Middle frontal gyrus (tissue), 1 donor: Measurements from ENCODE around the gene HDAC4.
"Not testable (repeated sequence)": the region's sequence is repeated elsewhere in the genome, so short reads cannot be mapped to it uniquely, and the experiment has no call there.

ENCODE experiments used
- DNase-seq: peaks from one replicate; pipeline ENCODE4 v3.0.0-alpha.2; 2015; ENCODE audit warnings: low spot score; ENCODE audit errors: extremely low spot score

HDAC4 gene

DNA sequence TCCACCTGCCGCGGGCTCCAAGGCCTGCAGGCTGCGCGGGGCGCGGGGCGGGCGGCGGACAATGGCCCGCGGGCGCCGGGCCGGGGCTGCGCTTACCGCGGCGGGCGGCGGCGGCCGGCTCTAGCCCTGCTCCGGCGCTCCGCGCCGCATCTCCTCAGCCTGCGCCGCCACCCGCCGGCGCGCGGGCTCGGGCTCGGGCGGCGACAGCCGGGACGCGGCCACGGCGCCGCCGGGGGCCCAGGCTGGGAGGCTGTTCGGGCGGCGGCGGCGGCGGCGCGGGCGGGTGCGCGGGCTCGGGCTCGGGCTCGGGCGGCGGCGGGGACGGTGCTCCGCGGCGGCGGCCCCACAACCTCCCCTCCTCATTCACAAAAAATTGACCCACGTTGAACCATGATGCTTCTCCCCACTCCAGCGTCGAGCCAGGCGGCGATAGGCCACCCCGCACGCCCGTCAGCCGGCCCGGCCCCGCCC lies at the start of gene HDAC4:
TSS of gene HDAC4 (minus strand) at position 425 of the 471 bp plus-strand sequence. CDS start 48,321 bp downstream, outside the sequence.
- no peak for DNase-seq

DNA sequence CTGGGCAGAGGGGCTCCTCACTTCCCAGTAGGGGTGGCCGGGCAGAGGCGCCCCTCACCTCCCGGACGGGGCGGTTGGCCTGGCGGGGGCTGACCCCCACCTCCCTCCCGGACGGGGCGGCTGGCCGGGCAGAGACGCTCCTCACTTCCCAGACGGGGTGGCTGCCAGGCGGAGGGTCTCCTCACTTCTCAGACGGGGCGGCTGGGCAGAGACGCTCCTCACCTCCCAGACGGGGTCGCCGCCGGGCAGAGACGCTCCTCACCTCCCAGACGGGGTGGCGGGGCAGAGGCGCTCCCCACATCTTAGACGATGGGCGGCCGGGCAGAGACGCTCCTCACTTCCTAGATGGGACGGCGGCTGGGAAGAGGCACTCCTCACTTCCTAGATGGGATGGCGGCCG lies 48.6 kb upstream of the HDAC4 start:
- DNase-seq = not testable (repeated sequence)

DNA sequence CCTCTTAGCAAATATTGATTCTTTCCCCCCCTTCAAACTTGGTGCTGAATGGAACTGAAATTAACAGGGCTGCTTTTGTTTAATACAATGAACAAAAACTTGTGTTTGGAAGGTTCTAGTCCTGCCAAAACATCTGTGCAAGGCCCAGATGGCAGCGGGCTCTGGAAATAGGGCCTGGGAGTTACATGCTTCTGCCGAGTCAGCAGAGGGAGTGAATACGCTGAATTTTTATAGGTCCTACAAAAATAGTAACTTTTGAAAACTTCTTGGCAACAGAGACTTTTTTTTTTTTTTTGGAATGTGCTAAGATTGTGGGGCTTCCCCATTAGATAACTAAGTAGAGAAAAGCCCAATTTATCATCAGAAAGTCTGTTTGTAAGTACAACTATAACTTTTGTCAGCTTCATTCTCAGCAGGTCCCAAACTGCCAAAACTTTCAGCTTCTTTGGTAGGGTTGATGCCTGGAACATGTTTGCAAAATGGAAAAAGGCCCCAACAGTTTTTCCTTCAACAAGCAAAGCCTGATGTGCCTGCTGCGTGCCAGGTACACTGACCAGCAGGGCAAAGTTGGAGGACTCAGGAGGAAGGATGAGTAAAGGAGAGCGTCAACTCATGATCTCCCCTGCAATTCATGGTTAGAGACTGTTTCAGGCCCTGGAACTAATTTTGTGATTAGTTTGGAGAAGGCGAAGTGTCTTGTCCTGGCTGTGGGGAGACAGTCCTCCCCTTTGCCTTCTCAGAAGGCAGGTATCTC lies 45.1 kb upstream of the HDAC4 start:
- peak; percentile 76 for DNase-seq

DNA sequence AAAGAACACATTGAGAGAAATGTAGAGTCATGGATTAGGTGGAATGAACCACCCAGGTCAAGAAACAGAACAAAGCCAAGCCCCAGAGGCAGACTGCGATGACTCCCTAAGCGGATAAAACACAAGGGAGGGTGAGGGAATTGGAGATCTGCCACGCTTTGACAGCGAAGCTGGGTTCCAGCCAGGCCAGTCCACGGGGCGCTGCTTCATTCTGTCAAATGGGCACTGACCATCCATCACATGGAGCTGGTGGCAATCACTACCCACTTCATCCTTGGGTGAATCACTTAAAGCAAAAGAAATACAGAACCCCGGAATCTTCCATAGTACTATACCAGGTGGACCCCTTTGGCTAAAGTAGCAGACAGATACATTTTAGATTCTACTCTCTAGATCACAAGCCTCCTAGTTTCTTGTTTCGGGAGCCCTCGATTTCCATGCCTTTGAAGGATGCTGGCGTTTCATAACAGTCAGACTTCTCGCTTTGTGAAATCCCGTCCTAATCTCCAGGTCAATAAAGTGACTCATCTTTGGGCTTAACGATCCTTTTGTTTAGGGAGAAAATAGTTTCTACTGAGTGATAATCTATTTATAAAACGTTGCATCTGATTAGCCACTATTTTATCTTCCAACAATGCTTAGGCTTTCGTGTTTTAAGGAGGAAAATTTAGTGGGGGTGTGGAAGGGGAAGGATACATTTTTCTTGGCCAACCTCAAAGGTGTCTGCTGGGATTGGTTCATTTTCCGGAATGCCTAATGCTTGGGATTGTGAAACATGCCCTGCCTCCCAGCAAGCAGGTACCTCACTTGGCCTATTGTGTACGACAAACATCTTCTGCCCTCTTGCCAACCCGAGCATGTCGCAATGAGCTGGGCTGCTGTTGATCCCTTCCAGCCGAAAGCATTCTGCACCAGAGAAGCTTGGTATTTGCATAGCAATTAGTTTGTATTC lies 44.1 kb upstream of the HDAC4 start:
- peak; percentile 51 for DNase-seq

DNA sequence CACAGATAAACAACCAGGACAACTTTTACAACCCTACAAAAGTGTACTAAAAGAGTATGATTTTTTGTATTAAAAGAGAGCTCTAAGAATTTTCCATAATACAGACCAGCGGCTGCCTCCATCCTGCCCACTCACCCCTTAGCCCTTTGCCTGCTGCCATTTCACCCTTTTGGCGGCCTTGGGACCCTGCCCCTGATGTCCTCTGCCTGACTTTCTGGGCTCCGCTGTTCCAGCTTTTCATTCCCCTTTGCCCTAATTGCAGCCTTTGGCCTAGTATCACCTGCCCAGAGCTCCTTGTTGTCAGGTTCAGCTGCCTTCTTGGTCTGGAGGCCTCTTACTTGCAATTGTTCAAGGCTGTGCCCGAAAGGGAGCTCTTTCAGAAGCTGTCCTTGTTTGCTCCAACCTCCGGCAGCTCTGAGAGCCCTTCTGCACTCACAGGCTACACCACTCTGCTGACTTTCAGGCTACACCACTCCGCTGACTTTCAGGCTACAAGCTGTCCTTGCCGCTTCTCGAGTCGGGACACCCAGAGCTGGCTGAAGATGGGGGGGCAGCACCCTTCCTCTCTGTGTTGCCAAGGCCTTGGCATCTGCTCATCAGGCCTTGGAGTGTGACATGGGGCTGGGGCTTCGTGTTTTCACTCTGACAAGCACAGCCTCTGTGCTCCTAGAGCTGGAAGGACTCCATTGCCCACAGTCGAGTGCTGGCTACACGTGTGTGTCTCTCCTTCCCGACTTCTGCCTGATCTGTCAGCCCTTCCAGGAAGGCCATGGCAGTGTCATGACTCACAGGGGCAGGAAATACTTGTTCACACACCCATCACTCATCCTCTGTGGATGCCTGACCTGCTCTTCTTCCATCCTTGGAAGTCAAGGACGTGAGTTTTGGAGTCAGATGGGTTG lies 43.1 kb upstream of the HDAC4 start:
- no peak for DNase-seq

DNA sequence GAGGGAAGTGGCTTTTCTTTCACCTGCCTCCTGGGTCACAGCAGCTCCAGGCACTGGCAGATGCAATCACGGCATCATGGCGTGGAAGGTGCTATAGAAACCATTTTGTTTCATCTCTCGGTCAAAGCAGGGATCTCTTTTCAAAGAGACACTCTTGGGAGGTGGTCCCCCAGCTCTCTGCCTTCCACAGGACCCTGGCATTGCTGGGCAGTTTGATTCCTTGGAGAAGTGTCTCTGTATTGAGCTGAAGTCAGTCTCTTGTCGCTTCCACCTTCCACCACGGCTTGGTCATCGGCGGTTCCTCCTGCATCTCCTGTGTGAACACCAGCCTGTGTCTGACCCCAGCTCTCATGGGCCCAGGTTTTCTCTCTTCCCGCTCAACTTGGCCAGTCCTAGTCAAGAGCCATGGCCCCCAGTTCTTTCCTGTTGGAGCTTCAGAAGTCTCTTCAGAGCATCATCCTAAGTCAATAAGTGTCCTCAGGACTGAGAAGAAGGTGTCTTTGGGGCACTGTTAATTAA lies 42.3 kb upstream of the HDAC4 start:
- DNase-seq = no peak

DNA sequence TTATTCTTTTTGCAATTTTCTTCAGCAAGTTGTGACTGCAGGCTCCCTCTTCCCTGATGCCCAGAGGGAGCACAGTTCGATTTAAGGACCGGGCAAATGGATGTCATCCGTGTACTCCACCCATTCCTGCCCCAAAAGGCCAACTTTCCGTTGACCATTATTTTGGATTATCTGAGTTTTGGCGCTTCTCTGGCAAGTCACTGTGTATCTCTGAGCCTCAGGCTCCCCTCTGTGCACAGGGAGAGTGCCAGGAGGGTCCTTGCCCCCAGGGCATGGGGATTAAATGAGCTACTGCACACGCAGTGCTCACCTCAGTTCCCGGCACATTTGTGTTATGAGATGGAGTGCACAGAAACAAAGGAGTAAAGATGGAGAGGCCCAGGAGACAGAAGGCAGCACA lies 41.4 kb upstream of the HDAC4 start:
- DNase-seq = no peak

DNA sequence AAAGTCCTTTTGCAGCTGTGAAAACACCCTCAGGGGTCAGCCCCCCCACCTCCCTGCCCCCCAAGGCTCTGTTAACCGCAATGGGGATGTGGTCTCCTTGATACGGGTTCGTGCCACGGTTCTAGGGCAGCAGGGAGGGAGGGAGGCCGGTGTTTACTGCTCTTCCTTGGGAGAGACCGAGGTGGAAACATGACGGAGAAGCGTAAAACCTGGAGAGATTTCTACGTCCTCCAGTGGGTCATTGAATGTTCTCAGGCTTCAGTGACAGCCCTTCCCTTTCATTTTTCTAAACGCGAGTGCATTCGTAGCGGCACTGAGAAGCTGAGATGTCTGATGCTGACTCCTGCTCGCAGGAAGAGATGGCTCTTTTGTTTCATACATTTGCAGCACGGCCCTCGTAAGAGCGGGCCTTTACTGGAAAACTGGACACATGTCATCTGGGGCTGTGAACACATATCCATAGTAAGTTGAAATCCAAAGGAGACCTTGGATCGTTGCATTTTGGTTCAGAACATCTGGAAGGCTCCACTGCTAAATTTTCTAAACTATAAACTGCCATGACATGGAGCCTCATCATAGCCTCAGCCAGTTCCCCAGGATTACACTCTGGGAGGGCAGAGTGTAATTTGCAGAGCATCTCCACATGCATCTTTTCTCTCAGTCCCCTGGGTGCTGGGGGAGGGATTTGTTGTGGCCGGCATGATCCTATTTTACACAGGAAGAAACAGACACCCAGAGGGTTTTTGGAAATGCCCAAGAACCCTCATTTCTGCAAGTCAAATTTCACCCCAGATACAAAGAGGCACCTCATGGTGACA lies 40.6 kb upstream of the HDAC4 start:
- DNase-seq = no peak

DNA sequence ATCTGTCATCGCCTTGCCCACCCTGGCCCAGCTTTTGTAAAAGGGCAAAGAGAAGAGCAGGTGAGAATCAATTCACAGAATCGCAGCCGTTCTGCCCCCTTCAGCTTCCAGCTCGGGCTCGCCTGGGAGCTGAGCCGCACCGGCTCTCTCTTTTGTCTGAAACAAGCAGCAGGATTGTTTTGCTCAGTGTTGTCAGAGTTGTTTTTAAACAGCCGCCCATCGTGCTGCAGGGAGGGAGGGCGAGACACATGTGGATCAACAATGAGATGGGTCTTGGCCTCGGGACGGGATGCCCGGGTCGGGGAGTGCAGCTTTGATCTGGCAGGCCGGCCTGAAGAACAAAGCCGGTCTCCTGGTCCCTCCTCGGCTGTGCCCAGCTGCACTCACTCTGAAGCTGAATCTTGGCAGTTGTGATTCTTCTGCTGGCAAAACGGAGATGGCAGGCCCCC lies 39.7 kb upstream of the HDAC4 start:
- peak; percentile 76 for DNase-seq

DNA sequence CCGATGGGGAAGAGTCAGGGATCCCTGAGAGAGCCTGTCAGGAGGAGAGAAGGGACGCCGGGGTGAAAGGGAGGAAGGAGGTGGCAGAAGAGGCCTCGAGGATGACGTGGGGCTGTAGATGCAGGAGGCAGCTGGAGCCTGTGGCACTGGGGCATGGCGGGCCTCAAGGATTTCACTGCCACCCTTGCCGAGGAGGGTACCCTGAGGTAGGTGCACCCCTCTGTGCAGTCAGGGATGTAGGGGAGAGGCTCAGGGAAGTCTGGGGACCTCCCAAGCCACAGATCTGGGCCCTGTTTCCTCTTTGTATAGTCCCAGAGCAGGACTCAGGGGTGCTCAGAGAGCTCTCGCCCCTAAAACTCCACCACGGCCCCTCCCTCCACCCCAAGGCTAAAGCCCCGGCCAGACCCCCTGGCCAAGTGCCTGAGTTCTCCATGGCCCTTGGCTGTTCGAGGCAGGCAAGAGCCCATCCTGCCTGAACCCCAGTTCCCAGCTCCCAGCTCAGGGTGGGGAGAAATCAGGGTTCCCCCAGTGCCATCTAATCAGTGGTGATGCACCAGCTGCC lies 39.0 kb upstream of the HDAC4 start:
- no peak for DNase-seq

DNA sequence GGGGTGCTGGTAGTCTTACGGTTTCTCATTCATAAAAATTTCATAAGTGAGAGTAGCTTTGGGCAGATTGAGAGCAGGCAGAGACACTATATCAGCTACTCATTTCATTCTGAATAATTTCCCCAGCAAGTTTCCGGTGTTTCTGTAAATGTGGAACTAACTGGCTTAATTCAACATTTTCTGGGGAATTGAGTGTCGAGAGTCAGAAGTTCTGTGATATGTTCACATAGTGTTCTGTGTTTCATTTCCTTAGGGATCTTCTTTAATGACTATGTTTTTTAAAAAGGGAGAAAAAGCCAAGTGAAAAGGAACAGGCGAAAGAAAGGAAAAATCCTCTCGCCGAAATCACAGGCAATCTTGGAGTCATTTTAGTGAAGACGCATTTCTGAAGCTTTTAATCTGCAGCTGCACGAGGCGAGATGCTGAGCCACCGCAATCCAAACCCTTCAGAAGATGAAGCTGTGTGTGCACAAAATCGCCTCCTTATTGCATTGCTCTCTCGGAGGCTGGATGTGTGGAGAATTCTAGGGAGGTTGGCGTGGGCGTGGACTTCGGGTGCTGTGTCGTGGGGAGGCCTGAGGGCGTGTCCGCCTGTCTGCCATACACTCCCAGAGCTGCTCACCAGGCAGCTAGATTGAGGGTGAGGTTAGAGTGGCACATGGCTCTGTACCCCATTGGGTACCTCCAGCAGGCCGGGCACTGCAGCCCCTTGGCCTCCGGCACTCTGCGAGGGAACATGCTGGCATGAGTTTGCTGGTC lies 38.4 kb upstream of the HDAC4 start:
- no peak for DNase-seq

DNA sequence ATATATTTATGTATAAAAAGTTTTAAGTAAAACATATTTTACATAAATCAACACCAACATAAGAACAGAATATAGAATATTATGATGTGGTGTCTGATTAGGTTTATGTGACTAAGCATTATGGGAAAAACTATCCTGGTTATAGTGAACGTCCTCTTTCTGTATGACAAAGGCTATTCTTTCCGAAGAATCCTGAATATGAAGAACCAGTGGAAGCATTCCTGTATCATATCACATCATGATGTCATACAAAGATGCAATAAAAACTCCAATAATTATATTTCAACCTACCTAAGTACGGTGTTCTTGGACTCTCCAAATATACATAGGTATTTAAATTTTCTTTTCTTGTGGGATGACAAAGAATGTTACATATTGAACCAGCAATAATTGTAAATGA lies 37.5 kb upstream of the HDAC4 start:
- no peak for DNase-seq

DNA sequence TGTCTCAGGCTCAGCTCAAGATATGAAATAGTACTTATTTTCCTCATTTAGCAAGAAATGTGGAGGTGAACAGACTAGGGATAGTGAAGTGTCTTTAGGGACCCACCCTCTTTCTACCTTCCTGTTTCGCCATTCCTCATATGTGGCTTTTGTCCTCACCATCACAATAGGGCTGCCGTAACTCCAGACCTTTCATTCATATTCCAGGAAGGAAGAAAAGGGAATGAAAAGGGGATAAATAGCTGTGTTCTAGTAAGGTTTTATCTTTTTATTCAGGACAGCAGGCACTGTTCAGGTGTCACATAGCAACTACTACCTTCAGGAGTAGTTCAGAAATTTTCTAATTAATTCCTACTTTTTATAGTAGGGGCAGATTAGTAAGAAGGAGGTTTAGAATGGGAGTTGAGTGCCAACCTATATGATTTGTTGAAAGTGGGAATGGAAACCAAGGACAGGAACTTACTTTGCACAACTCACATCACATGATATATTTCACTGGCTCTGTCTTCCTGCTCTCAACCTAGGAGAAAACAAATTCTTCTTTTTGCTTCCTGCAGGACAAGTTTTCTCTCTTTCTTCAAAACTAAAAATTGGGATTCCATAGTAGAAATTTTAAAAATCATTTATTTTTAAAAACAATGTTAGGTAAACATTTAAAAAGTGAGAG lies 36.0 kb upstream of the HDAC4 start:
- DNase-seq = no peak

DNA sequence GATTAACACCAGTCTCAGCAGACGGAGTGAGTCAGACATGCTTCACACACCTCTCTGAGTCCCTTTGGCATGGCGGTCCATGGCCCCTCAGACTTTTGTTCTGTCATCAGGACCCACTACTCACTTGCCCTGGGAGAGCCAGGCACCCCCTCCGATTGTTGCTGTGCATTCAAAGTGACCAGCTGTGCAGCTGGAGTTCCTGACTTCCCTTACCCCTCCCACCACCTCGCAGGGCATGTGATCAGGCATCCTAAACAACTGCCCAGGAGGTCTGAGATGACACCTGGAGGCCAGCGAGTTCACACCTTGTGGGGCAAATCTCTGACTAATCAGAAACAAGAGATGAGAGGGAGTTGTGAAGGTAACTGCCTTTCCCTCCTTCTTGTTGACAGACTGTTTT lies 35.3 kb upstream of the HDAC4 start:
- DNase-seq = no peak

DNA sequence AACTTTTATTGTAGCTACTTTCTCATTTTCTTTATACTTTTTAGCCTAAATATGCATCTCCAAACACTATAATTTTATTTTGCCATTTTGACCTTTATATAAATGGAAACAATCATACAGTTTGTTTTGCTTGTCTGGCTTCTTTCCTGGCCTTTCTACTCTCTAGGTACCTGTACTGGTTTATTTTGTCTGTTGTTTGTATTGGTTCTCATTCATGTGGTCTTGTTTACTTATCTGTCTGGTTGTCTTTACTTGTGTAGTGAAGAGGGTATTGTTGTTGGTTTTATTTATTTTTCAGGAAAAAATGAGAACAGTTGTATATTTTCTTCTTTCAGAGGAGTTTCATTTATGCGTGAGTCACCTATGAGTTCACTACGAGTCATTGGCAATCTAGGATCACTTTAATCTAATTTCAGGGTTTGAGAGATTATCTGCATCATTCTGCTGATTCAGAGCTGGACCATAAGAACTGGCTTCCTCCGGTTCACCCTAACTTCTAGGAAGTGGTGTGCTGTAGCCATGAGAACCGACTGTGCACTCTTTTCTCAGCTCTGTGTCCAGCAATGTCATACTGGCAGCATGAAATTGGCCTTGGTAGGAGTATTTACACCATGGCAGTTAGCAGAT lies 33.1 kb upstream of the HDAC4 start:
- no peak for DNase-seq

DNA sequence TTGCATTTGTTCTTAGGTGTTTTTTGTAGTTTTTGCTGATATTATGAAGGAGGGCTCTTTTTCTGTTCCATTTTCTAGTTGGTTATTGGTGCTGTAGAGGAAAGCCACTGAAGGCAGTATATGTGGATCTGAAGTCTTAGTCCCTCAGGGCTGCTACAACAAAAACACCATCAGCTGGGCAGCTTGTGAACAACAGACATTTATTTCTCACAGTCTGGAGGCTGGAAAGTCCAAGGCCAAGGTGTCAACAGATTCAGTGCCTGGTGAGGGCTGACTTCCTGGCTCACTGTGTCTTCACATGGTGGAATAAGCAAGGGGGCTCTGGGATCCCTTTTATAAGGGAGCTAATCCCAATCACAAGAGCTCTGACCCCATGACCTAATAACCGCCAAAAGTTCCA lies 31.4 kb upstream of the HDAC4 start:
- DNase-seq = no peak

DNA sequence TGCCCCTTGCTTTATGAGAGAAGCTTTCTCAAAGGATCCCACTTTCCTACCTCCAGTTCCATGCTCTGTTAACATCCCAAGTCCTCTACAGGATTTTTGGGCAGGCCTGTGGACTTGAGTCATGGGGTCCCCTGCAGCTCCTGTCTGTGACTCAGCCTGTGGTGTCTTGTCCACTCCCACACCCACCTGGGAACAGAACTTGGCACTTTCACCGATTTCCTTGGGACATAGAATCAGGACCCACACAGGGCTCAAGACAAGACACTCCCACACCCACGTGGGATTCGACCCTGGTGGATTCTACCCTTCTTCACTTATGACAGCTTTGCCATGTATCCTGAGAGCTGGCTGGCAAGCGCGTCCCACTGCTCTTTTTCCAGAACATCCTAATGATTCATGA lies 30.7 kb upstream of the HDAC4 start:
- no peak for DNase-seq
